Lower leg skin (tissue), 3 donors: ENCODE data around the gene RNF144A.

Experiments
- POLR2A ChIP-seq, 2 donors: fragments of 450-650 bp; IDR thresholded peaks; one replicate each; pipeline ENCODE4 v1.6.1; 2016 to 2017; ENCODE audit warnings: antibody characterized with exemption in 2 of 2, mild to moderate bottlenecking in 1 of 2, moderate library complexity in 1 of 2
- TF ChIP-seq, protein P1 (sequence below), 3 donors: fragments of 450-650 bp; IDR thresholded peaks; one replicate each; pipeline ENCODE4 v1.5.1; 2016; ENCODE audit warnings: antibody characterized with exemption in 3 of 3, mild to moderate bottlenecking in 3 of 3, moderate library complexity in 2 of 3

DNA sequence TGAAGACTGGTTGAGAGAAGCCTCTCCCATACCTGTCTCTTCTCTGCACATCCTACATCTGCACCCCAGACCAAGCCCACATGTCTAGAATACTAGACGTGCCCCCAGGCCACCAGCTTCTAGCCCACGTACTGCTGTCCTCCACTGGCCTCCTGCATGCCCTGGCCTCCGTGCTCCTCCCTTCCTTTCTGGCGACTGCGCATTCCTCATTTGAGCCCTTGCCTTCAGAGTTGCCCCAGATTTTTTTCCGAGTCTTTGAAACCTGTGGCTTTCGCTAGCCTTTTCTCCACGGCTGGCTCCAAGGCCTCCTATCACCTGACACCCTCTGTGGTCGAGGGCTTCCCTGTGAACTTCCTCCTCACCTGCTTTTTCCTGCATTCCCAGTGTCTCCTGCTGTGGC, 11.2 kb downstream of the RNF144A start:
- TF ChIP-seq, protein P1, sequence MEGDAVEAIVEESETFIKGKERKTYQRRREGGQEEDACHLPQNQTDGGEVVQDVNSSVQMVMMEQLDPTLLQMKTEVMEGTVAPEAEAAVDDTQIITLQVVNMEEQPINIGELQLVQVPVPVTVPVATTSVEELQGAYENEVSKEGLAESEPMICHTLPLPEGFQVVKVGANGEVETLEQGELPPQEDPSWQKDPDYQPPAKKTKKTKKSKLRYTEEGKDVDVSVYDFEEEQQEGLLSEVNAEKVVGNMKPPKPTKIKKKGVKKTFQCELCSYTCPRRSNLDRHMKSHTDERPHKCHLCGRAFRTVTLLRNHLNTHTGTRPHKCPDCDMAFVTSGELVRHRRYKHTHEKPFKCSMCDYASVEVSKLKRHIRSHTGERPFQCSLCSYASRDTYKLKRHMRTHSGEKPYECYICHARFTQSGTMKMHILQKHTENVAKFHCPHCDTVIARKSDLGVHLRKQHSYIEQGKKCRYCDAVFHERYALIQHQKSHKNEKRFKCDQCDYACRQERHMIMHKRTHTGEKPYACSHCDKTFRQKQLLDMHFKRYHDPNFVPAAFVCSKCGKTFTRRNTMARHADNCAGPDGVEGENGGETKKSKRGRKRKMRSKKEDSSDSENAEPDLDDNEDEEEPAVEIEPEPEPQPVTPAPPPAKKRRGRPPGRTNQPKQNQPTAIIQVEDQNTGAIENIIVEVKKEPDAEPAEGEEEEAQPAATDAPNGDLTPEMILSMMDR (IDR thresholded peaks at IDR 0.05) = no peak
- no peak for TF ChIP-seq POLR2A (IDR thresholded peaks at IDR 0.05)
